Duodenal mucosa (tissue), 2 donors: ENCODE measurements around the gene SPTBN2.
A peak's percentile ranks its signal among the peaks of the same experiment; 100 is the strongest.

Experiments used
- H3K27ac ChIP-seq: one replicate; pipeline ENCODE4 v1.7.0; 2013; ENCODE audit warnings: low read depth, low read length
- H3K27me3 ChIP-seq, 2 donors: one replicate each; pipeline ENCODE4 v1.7.0; 2013; ENCODE audit warnings: low read length in 2 of 2, control low read depth in 1 of 2; ENCODE audit not compliant: insufficient read depth in 2 of 2, control insufficient read depth in 1 of 2
- H3K36me3 ChIP-seq, 2 donors: one replicate each; pipeline ENCODE4 v1.7.0; 2013; ENCODE audit warnings: low read length in 2 of 2, control low read depth in 1 of 2; ENCODE audit not compliant: insufficient read depth in 2 of 2, control insufficient read depth in 1 of 2
- H3K4me1 ChIP-seq, 2 donors: one replicate each; pipeline ENCODE4 v1.7.0; 2013; ENCODE audit warnings: low read length in 2 of 2, control low read depth in 1 of 2; ENCODE audit not compliant: insufficient read depth in 2 of 2, control insufficient read depth in 1 of 2
- H3K4me3 ChIP-seq, 2 donors: one replicate each; pipeline ENCODE4 v1.7.0; 2013; ENCODE audit warnings: low read length in 2 of 2, low read depth in 1 of 2
- H3K9ac ChIP-seq, 2 donors: one replicate each; pipeline ENCODE4 v1.7.0; 2013; ENCODE audit warnings: low read length in 2 of 2, low read depth in 1 of 2
- H3K9me3 ChIP-seq, 2 donors: one replicate each; pipeline ENCODE4 v1.7.0; 2013; ENCODE audit warnings: low read length in 2 of 2, control low read depth in 1 of 2; ENCODE audit not compliant: control insufficient read depth in 1 of 2

Gene SPTBN2

GRCh38 chr11:66744485-66745355 is 15.7 kb upstream of the SPTBN2 start:
- peak overlapping the region; percentile 89 for H3K27ac ChIP-seq

GRCh38 chr11:66743271-66743968 is 14.4 kb upstream of the SPTBN2 start:
- Histone ChIP-seq H3K27ac (peak overlapping the region; percentile 22), H3K27me3 (no peaks in the 10 kb centered on the region), H3K36me3 (no peaks in the 10 kb centered on the region), H3K4me3 (peak overlapping the region; percentile 40 to 84), H3K9me3 (no peaks in the 10 kb centered on the region), H3K4me1 (peaks cover 9% of the 10 kb centered on the region in 2 donors), H3K9ac (peak overlapping the region in 1 of 2 donors; percentile 90)

More at GRCh38 chr11:66744485-66745355, 15.7 kb upstream of the SPTBN2 start:
- Histone ChIP-seq H3K27me3 (no peaks in the 10 kb centered on the region), H3K36me3 (no peaks in the 10 kb centered on the region), H3K4me3 (peak overlapping the region; percentile 84 to 90), H3K9me3 (no peaks in the 10 kb centered on the region), H3K4me1 (peaks cover 9% of the 10 kb centered on the region in 2 donors), H3K9ac (peak overlapping the region; percentile 87 to 90)

- no peak overlapping the region for H3K4me3 ChIP-seq
- no peaks in the 10 kb centered on the region for H3K9me3 ChIP-seq
- H3K27me3 ChIP-seq: no peaks in the 10 kb centered on the region
- H3K4me1 ChIP-seq: peaks cover 9% of the 10 kb centered on the region in 2 donors
- no peak overlapping the region for H3K27ac ChIP-seq
- H3K9ac ChIP-seq: no peak overlapping the region
- no peaks in the 10 kb centered on the region for H3K36me3 ChIP-seq
Measured at GRCh38 chr11:66741153-66741552, 12.1 kb upstream of the SPTBN2 start.

GRCh38 chr11:66739983-66740382 is 11.0 kb upstream of the SPTBN2 start:
- H3K27me3 ChIP-seq: no peaks in the 10 kb centered on the region
- H3K9ac ChIP-seq: no peak overlapping the region
- H3K4me1 ChIP-seq: peaks cover 4 to 9% of the 10 kb centered on the region in 2 donors
- no peaks in the 10 kb centered on the region for H3K36me3 ChIP-seq
- H3K9me3 ChIP-seq: no peaks in the 10 kb centered on the region
- H3K4me3 ChIP-seq: no peak overlapping the region
- no peak overlapping the region for H3K27ac ChIP-seq

GRCh38 chr11:66734215-66734614 is 5.2 kb upstream of the SPTBN2 start:
- H3K27ac ChIP-seq: no peak overlapping the region
- H3K36me3 ChIP-seq: no peaks in the 10 kb centered on the region
- peaks cover 0 to 4% of the 10 kb centered on the region in 2 donors for H3K4me1 ChIP-seq
- peaks cover 15% of the 10 kb centered on the region in 2 donors for H3K27me3 ChIP-seq
- H3K4me3 ChIP-seq: no peak overlapping the region
- no peaks in the 10 kb centered on the region for H3K9me3 ChIP-seq
- no peak overlapping the region for H3K9ac ChIP-seq

- Histone ChIP-seq H3K27ac (no peak overlapping the region), H3K9me3 (no peaks in the 10 kb centered on the region), H3K9ac (no peak overlapping the region), H3K4me3 (no peak overlapping the region), H3K4me1 (peaks cover 10 to 21% of the 10 kb centered on the region in 2 donors), H3K27me3 (peaks cover 46 to 54% of the 10 kb centered on the region in 2 donors), H3K36me3 (no peaks in the 10 kb centered on the region)
Measured at GRCh38 chr11:66729447-66729846, 431 bp upstream of the SPTBN2 start.

- no peak overlapping the region for H3K9ac ChIP-seq
- H3K27ac ChIP-seq: no peak overlapping the region
Measured at GRCh38 chr11:66728038-66728692, 851 bp downstream of the SPTBN2 start.

GRCh38 chr11:66727282-66728037 is 1.6 kb downstream of the SPTBN2 start:
- Histone ChIP-seq H3K9me3 (no peaks in the 10 kb centered on the region), H3K4me3 (peak overlapping the region; percentile 55 to 61), H3K27ac (no peak overlapping the region), H3K9ac (no peak overlapping the region), H3K4me1 (peaks cover 10 to 17% of the 10 kb centered on the region in 2 donors), H3K27me3 (peaks cover 43 to 55% of the 10 kb centered on the region in 2 donors), H3K36me3 (no peaks in the 10 kb centered on the region)

More at GRCh38 chr11:66728038-66728692, 851 bp downstream of the SPTBN2 start:
- H3K4me3 ChIP-seq: peak overlapping the region; percentile 46 to 58
- peaks cover 44 to 55% of the 10 kb centered on the region in 2 donors for H3K27me3 ChIP-seq
- no peaks in the 10 kb centered on the region for H3K36me3 ChIP-seq
- peaks cover 10 to 17% of the 10 kb centered on the region in 2 donors for H3K4me1 ChIP-seq
- H3K9me3 ChIP-seq: no peaks in the 10 kb centered on the region

GRCh38 chr11:66725647-66726046 is 3.4 kb downstream of the SPTBN2 start:
- H3K27me3 ChIP-seq: peaks cover 34 to 46% of the 10 kb centered on the region in 2 donors
- no peak overlapping the region for H3K27ac ChIP-seq
- no peak overlapping the region for H3K9ac ChIP-seq
- no peak overlapping the region for H3K4me3 ChIP-seq
- H3K4me1 ChIP-seq: peaks cover 15 to 23% of the 10 kb centered on the region in 2 donors
- no peaks in the 10 kb centered on the region for H3K9me3 ChIP-seq
- no peaks in the 10 kb centered on the region for H3K36me3 ChIP-seq
